Esophagus muscularis mucosa (tissue), 4 donors: ENCODE data around the gene PARVB. TPM values are rescaled to one million over a fixed set of nuclear protein-coding genes. Genes with fewer than 3 reads are reported as not detected.

Experiments used
- DNase-seq: peaks from one replicate; pipeline ENCODE4 v3.0.0-alpha.2; 2017; ENCODE audit errors: extremely low spot score
- H3K27ac ChIP-seq, 4 donors: fragments of 200-600 bp; sonication (generic); replicated peaks in 1 of 4; 1 replicate in 3 of 4; 2 replicates in 1 of 4; pipeline ENCODE4 v1.5.1; 2016 to 2019; ENCODE audit warnings: mild to moderate bottlenecking in 1 of 4
- H3K27me3 ChIP-seq, 4 donors: fragments of 200-600 bp; sonication (generic); one replicate each; pipeline versions ENCODE4 v1.5.1 to v1.6.0; 2016 to 2019
- H3K36me3 ChIP-seq, 4 donors: fragments of 200-600 bp; sonication (generic); one replicate each; pipeline ENCODE4 v1.5.1; 2016 to 2019
- H3K4me1 ChIP-seq, 4 donors: fragments of 200-600 bp; sonication (generic); one replicate each; pipeline ENCODE4 v1.5.1; 2016 to 2019
- H3K4me3 ChIP-seq, 4 donors: fragments of 200-600 bp; sonication (generic); 1 replicate in 2 of 4; 2 replicates in 2 of 4; pipeline ENCODE4 v1.5.1; 2016 to 2019; ENCODE audit warnings: mild to moderate bottlenecking in 4 of 4, moderate library complexity in 1 of 4
- H3K9me3 ChIP-seq, 4 donors: fragments of 200-600 bp; sonication (generic); 1 replicate in 3 of 4; 2 replicates in 1 of 4; pipeline ENCODE4 v1.5.1; 2016 to 2019
- CTCF ChIP-seq, 3 experiments: fragments of 200-600 bp in 2 of 3; fragments of 450-650 bp in 1 of 3; sonication (generic) in 2 of 3; IDR thresholded peaks; one replicate each; pipeline ENCODE4 v1.5.1; 2017 to 2019; ENCODE audit warnings: antibody characterized with exemption in 3 of 3, mild to moderate bottlenecking in 2 of 3, moderate library complexity in 1 of 3
- EP300 ChIP-seq: sonication (generic); formaldehyde crosslinking; IDR thresholded peaks from one replicate; pipeline ENCODE4 v1.6.1; 2017; ENCODE audit warnings: antibody characterized with exemption
- POLR2A ChIP-seq: fragments of 450-650 bp; IDR thresholded peaks from one replicate; pipeline ENCODE4 v1.6.1; 2017; ENCODE audit warnings: antibody characterized with exemption, moderate library complexity, mild to moderate bottlenecking, low read depth
- POLR2AphosphoS5 ChIP-seq, 2 donors: sonication (generic); formaldehyde crosslinking; IDR thresholded peaks; one replicate each; pipeline ENCODE4 v1.6.1; 2017; ENCODE audit warnings: antibody characterized with exemption in 2 of 2
- WGBS: methylation state at CpG from one replicate; pipeline ENCODE4 v1.1.5; 2018; 5-methylcytosine and 5-hydroxymethylcytosine counted together
- intact Hi-C: fragments of 100-400 bp; cut with DNase I; formaldehyde crosslinking; loops from one replicate; pipeline ENCODE4 v1.15.1; 2023
- total RNA-seq, 4 donors: library from RNA; depleted of rRNA; stranded (reverse); fragments of >200 nt; gene quantifications; one replicate each; pipeline versions ENCODE4 v1.1.0 to v1.2.1, GENCODE V29; 2016

Gene PARVB
- total RNA-seq, 4 donors from 2014 or later = 22.0 to 107 (median 45.5) TPM

- 84% methylated on average over 6 of the region's 8 CpGs for WGBS
- intact Hi-C loops = no loop called here
Measured at GRCh38 chr22:44188316-44188715, 164.2 kb downstream of the PARVB start.

GRCh38 chr22:44188986-44189630, 165.0 kb downstream of the PARVB start:
- Histone ChIP-seq H3K36me3 (no peaks in the 10 kb centered on the region), H3K4me3 (no peak overlapping the region), H3K9me3 (no peaks in the 10 kb centered on the region), H3K27ac (no peak overlapping the region), H3K4me1 (no peaks in the 10 kb centered on the region), H3K27me3 (peaks cover 0 to 60% (median 0%) of the 10 kb centered on the region in 4 donors)
- DNase-seq = no peak
- intact Hi-C loops = no loop called here
- TF ChIP-seq CTCF (IDR thresholded peaks at IDR 0.05) (no peak), EP300 (no peak), POLR2A (no peak), POLR2AphosphoS5 (IDR thresholded peaks at IDR 0.05) (no peak)
- 95% methylated on average over 9 of the region's 12 CpGs for WGBS

More at GRCh38 chr22:44188316-44188715, 164.2 kb downstream of the PARVB start:
- H3K9me3 ChIP-seq = no peaks in the 10 kb centered on the region
- no peak overlapping the region for H3K4me3 ChIP-seq
- no peaks in the 10 kb centered on the region for H3K4me1 ChIP-seq
- no peak for DNase-seq
- H3K36me3 ChIP-seq = no peaks in the 10 kb centered on the region
- H3K27ac ChIP-seq = no peak overlapping the region
- TF ChIP-seq POLR2A = no peak
- TF ChIP-seq EP300 = no peak
- TF ChIP-seq POLR2AphosphoS5 (IDR thresholded peaks at IDR 0.05) = no peak
- peaks cover 0 to 60% (median 0%) of the 10 kb centered on the region in 4 donors for H3K27me3 ChIP-seq

GRCh38 chr22:44190381-44190976, 166.4 kb downstream of the PARVB start:
- WGBS = 90% methylated on average over 10 of the region's 12 CpGs
- no peaks in the 10 kb centered on the region for H3K9me3 ChIP-seq
- H3K27ac ChIP-seq = no peak overlapping the region
- TF ChIP-seq POLR2AphosphoS5 (IDR thresholded peaks at IDR 0.05) (no peak), CTCF (IDR thresholded peaks at IDR 0.05) (no peak), POLR2A (no peak), EP300 (no peak)
- no peak for DNase-seq
- H3K4me1 ChIP-seq = peaks cover 0 to 3% (median 2%) of the 10 kb centered on the region in 4 donors
- H3K27me3 ChIP-seq = peaks cover 0 to 61% (median 0%) of the 10 kb centered on the region in 4 donors
- H3K4me3 ChIP-seq = no peak overlapping the region
- no peaks in the 10 kb centered on the region for H3K36me3 ChIP-seq
- intact Hi-C loops = no loop called here

- H3K27me3 ChIP-seq = peaks cover 0 to 55% (median 0%) of the 10 kb centered on the region in 4 donors
- WGBS = 81% methylated on average over 9 of the region's 9 CpGs
- H3K9me3 ChIP-seq = no peaks in the 10 kb centered on the region
- no peak for DNase-seq
- intact Hi-C loops = no loop called here
- no peak overlapping the region for H3K27ac ChIP-seq
- no peak for TF ChIP-seq EP300
- TF ChIP-seq POLR2A = no peak
- TF ChIP-seq POLR2AphosphoS5 (IDR thresholded peaks at IDR 0.05) = no peak
- TF ChIP-seq CTCF (IDR thresholded peaks at IDR 0.05) = no peak
- no peak overlapping the region for H3K4me3 ChIP-seq
- peaks cover 0 to 9% (median 7%) of the 10 kb centered on the region in 4 donors for H3K4me1 ChIP-seq
- H3K36me3 ChIP-seq = no peaks in the 10 kb centered on the region
Measured at GRCh38 chr22:44191036-44191454, 166.9 kb downstream of the PARVB start.

GRCh38 chr22:44192098-44192815, 168.2 kb downstream of the PARVB start:
- no peak overlapping the region for H3K4me3 ChIP-seq
- no peaks in the 10 kb centered on the region for H3K9me3 ChIP-seq
- peaks cover 0 to 17% (median 13%) of the 10 kb centered on the region in 4 donors for H3K4me1 ChIP-seq
- no peak for DNase-seq
- no peak overlapping the region for H3K27ac ChIP-seq
- WGBS = 92% methylated on average over 2 of the region's 8 CpGs
- H3K36me3 ChIP-seq = no peaks in the 10 kb centered on the region
- peaks cover 0 to 53% (median 0%) of the 10 kb centered on the region in 4 donors for H3K27me3 ChIP-seq
- intact Hi-C loops = no loop called here
- TF ChIP-seq CTCF (IDR thresholded peaks at IDR 0.05) (no peak), EP300 (no peak), POLR2AphosphoS5 (IDR thresholded peaks at IDR 0.05) (no peak), POLR2A (no peak)
